ENCODE data around the gene CDC25C. TPM values are rescaled to one million over a fixed set of nuclear protein-coding genes. Genes with fewer than 3 reads are reported as not detected.

The CDC25C gene
- polyA plus RNA-seq, 1 of the 3 experiments (the other 2 are of a cell fraction), result 5.2 TPM

DNA sequence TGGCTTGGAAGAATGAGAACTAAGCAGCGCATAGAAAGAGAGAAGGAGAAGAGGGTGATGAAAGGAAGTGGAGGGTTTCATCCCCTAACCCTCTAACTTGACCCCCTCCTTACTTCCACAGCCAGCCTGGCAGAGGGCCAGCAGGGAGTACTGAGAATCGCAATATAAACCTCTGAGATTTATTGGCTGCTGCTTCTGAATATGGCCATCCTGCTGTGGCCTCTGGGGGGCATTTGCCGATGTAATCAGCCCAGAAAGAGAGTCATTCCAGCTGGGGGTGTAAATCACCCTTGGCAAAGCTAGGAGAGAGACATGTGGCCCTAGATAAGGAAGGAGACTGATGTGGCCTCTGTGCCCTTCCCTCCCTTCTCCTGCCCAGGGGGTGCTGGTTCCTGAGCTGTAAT, 56.2 kb downstream of the CDC25C start:
- WGBS (ENCODE audit: low lambda C conversion rate), result 44% methylated on average over 3 of the region's 3 CpGs
- Histone ChIP-seq H3K79me2 (ENCODE audit: insufficient read depth) (no peaks in the 10 kb centered on the region), H3K9ac (no peak overlapping the region), H3K4me3 (ENCODE audit: low read depth in 2 of 2, low read length in 1 of 2) (no peak overlapping the region), H3K27me3 (ENCODE audit: insufficient read depth) (no peaks in the 10 kb centered on the region), H3K36me3 (replicated peaks in 1 of 2; ENCODE audit: control insufficient read depth in 1 of 2, insufficient read depth in 2 of 2, low read length in 1 of 2) (no peaks in the 10 kb centered on the region), H3F3A (replicated peaks; ENCODE audit: insufficient read depth) (peaks cover 6% of the 10 kb centered on the region), H4K20me1 (ENCODE audit: insufficient read depth) (no peaks in the 10 kb centered on the region), H3K9me2 (no peaks in the 10 kb centered on the region), H2AFZ (ENCODE audit: low read depth) (no peak overlapping the region), H3K9me3 (no peaks in the 10 kb centered on the region), H3K27ac (ENCODE audit: low read depth in 2 of 2, low read length in 1 of 2) (peak overlapping the region in 1 of 2 experiments; percentile 95; a peak in 2 of 4 replicates), H3K4me2 (no peak overlapping the region), H3K4me1 (ENCODE audit: control insufficient read depth in 1 of 2, insufficient read depth in 2 of 2, low read depth in 1 of 2, low read length in 1 of 2) (peaks cover 0 to 22% of the 10 kb centered on the region in 2 experiments; a peak in 2 of 4 replicates)
- ChIA-PET CTCF (interaction anchor here (0.7 to 5.2 kb wide), 13 partner anchors 7 to 96 kb away, joined by 3 to 55 read pairs (median 5); partner anchors contain the start of genes CDC23, KDM3B and KIF20A), POLR2A (interaction anchor here (1.0 to 3.2 kb wide), 7 partner anchors 29 to 98 kb away, joined by 3 to 19 read pairs (median 3); partner anchors contain the start of genes BRD8, CDC23 and FAM53C)
- DNase-seq, result peak; percentile 89
- peak; percentile 93 for TF ChIP-seq RCOR1 (IDR thresholded peaks at IDR 0.05; ENCODE audit: low read length)
- TF ChIP-seq TCF12 (IDR thresholded peaks at IDR 0.05), result peak; percentile 48; the same call in 1 of the 2 replicates
- TF ChIP-seq, protein P1, sequence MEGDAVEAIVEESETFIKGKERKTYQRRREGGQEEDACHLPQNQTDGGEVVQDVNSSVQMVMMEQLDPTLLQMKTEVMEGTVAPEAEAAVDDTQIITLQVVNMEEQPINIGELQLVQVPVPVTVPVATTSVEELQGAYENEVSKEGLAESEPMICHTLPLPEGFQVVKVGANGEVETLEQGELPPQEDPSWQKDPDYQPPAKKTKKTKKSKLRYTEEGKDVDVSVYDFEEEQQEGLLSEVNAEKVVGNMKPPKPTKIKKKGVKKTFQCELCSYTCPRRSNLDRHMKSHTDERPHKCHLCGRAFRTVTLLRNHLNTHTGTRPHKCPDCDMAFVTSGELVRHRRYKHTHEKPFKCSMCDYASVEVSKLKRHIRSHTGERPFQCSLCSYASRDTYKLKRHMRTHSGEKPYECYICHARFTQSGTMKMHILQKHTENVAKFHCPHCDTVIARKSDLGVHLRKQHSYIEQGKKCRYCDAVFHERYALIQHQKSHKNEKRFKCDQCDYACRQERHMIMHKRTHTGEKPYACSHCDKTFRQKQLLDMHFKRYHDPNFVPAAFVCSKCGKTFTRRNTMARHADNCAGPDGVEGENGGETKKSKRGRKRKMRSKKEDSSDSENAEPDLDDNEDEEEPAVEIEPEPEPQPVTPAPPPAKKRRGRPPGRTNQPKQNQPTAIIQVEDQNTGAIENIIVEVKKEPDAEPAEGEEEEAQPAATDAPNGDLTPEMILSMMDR (IDR thresholded peaks at IDR 0.05), result no peak
- peak; percentile 85 for TF ChIP-seq CHD2 (IDR thresholded peaks at IDR 0.05; ENCODE audit: low read length, partially characterized antibody)
- no peak for TF ChIP-seq RXRA (IDR thresholded peaks at IDR 0.05; ENCODE audit: borderline replicate concordance, low read depth)
- peak; percentile 100 for TF ChIP-seq GATA2 (CRISPR knock-in tag; IDR thresholded peaks at IDR 0.05)
- TF ChIP-seq TEAD4 (IDR thresholded peaks at IDR 0.05; ENCODE audit: borderline replicate concordance, insufficient read depth), result no peak
- no peak for TF ChIP-seq NRF1 (IDR thresholded peaks at IDR 0.05; ENCODE audit: low read depth, low read length)
- TF ChIP-seq, protein P2, sequence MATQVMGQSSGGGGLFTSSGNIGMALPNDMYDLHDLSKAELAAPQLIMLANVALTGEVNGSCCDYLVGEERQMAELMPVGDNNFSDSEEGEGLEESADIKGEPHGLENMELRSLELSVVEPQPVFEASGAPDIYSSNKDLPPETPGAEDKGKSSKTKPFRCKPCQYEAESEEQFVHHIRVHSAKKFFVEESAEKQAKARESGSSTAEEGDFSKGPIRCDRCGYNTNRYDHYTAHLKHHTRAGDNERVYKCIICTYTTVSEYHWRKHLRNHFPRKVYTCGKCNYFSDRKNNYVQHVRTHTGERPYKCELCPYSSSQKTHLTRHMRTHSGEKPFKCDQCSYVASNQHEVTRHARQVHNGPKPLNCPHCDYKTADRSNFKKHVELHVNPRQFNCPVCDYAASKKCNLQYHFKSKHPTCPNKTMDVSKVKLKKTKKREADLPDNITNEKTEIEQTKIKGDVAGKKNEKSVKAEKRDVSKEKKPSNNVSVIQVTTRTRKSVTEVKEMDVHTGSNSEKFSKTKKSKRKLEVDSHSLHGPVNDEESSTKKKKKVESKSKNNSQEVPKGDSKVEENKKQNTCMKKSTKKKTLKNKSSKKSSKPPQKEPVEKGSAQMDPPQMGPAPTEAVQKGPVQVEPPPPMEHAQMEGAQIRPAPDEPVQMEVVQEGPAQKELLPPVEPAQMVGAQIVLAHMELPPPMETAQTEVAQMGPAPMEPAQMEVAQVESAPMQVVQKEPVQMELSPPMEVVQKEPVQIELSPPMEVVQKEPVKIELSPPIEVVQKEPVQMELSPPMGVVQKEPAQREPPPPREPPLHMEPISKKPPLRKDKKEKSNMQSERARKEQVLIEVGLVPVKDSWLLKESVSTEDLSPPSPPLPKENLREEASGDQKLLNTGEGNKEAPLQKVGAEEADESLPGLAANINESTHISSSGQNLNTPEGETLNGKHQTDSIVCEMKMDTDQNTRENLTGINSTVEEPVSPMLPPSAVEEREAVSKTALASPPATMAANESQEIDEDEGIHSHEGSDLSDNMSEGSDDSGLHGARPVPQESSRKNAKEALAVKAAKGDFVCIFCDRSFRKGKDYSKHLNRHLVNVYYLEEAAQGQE (IDR thresholded peaks at IDR 0.05; ENCODE audit: low read depth, low read length), result no peak
- TF ChIP-seq, protein P3, sequence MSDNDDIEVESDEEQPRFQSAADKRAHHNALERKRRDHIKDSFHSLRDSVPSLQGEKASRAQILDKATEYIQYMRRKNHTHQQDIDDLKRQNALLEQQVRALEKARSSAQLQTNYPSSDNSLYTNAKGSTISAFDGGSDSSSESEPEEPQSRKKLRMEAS (IDR thresholded peaks at IDR 0.05; ENCODE audit: low read depth), result no peak
- no peak; the same call in 1 of the 2 replicates for TF ChIP-seq RAD21 (IDR thresholded peaks at IDR 0.05; ENCODE audit: low read length)
- no peak for TF ChIP-seq NFIC (IDR thresholded peaks at IDR 0.05; ENCODE audit: borderline replicate concordance)
- TF ChIP-seq FOXJ3 (CRISPR knock-in tag; IDR thresholded peaks at IDR 0.05), result peak; percentile 89
- peak in 1 of 2 experiments; percentile 96; a peak in 2 of 4 replicates for TF ChIP-seq EP300 (IDR thresholded peaks at IDR 0.05; ENCODE audit: borderline replicate concordance in 1 of 2, low read depth in 1 of 2, low read length in 1 of 2)
- peak; percentile 64; the same call in 1 of the 2 replicates for TF ChIP-seq MXI1 (IDR thresholded peaks at IDR 0.05; ENCODE audit: low read depth, low read length)
- TF ChIP-seq, protein P4, sequence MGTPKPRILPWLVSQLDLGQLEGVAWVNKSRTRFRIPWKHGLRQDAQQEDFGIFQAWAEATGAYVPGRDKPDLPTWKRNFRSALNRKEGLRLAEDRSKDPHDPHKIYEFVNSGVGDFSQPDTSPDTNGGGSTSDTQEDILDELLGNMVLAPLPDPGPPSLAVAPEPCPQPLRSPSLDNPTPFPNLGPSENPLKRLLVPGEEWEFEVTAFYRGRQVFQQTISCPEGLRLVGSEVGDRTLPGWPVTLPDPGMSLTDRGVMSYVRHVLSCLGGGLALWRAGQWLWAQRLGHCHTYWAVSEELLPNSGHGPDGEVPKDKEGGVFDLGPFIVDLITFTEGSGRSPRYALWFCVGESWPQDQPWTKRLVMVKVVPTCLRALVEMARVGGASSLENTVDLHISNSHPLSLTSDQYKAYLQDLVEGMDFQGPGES (IDR thresholded peaks at IDR 0.05; ENCODE audit: low read depth, low read length), result no peak
- TF ChIP-seq GABPA (IDR thresholded peaks at IDR 0.05; ENCODE audit: low read depth), result no peak
- no peak for TF ChIP-seq JUND (IDR thresholded peaks at IDR 0.05)

All from SK-N-SH (cell line).